Astrocyte (in vitro differentiated cells and primary cell): ENCODE results near the gene HSD17B3. TPM values are rescaled to one million over a fixed set of nuclear protein-coding genes. Genes with fewer than 3 reads are reported as not detected.

Experiments
- DNase-seq: peaks from one replicate; pipeline ENCODE4 v3.0.0-alpha.2; 2010; ENCODE audit warnings: low read depth
- FAIRE-seq: peaks from 2 replicates; lab custom pipeline; 2011; peaks lifted over from hg19 to GRCh38; lab: Jason Lieb, UNC
- H2AFZ ChIP-seq: 2 replicates; pipeline ENCODE4 v1.6.0; 2012; ENCODE audit warnings: low read depth, low read length, inconsistent platforms
- H3K27ac ChIP-seq: 2 replicates; pipeline ENCODE4 v1.5.1; 2011; ENCODE audit warnings: low read depth, low read length, inconsistent platforms
- H3K27me3 ChIP-seq: 2 replicates; pipeline ENCODE4 v1.6.0; 2011; ENCODE audit warnings: low read length, inconsistent platforms; ENCODE audit not compliant: insufficient read depth
- H3K36me3 ChIP-seq: 2 replicates; pipeline ENCODE4 v1.5.1; 2011; ENCODE audit warnings: low read length, inconsistent platforms; ENCODE audit not compliant: insufficient read depth
- H3K4me1 ChIP-seq: 2 replicates; pipeline ENCODE4 v1.5.1; 2011; ENCODE audit warnings: low read length, inconsistent platforms; ENCODE audit not compliant: insufficient read depth
- H3K4me2 ChIP-seq: 2 replicates; pipeline ENCODE4 v1.6.0; 2012; ENCODE audit warnings: low read length, inconsistent platforms
- H3K4me3 ChIP-seq: 2 replicates; pipeline ENCODE4 v1.5.1; 2011; ENCODE audit warnings: low read depth, mild to moderate bottlenecking, low read length, inconsistent platforms; ENCODE audit not compliant: insufficient read depth
- H3K79me2 ChIP-seq: 2 replicates; pipeline ENCODE4 v1.6.0; 2012; ENCODE audit warnings: mild to moderate bottlenecking, low read length, inconsistent platforms; ENCODE audit not compliant: insufficient read depth
- H3K9ac ChIP-seq: 2 replicates; pipeline ENCODE4 v1.6.0; 2012; ENCODE audit warnings: mild to moderate bottlenecking, low read length, inconsistent platforms
- H3K9me3 ChIP-seq: 2 replicates; pipeline ENCODE4 v1.5.1; 2012; ENCODE audit warnings: low read depth, mild to moderate bottlenecking, low read length, inconsistent platforms; ENCODE audit not compliant: insufficient read depth
- H4K20me1 ChIP-seq: 2 replicates; pipeline ENCODE4 v1.6.0; 2012; ENCODE audit warnings: low read length, inconsistent platforms; ENCODE audit not compliant: insufficient read depth
- H3K27ac Mint-ChIP-seq: one replicate; pipeline ENCODE4 v1.8.0; 2021; ENCODE audit warnings: mild to moderate bottlenecking, mixed read lengths; ENCODE audit not compliant: unreplicated experiment
- H3K27me3 Mint-ChIP-seq: one replicate; pipeline ENCODE4 v1.8.0; 2021; ENCODE audit warnings: low read depth, mixed read lengths; ENCODE audit not compliant: unreplicated experiment
- H3K36me3 Mint-ChIP-seq: one replicate; pipeline ENCODE4 v1.8.0; 2021; ENCODE audit warnings: low read depth, mixed read lengths; ENCODE audit not compliant: unreplicated experiment
- H3K4me1 Mint-ChIP-seq: one replicate; pipeline ENCODE4 v1.8.0; 2021; ENCODE audit warnings: low read depth, mixed read lengths; ENCODE audit not compliant: unreplicated experiment
- H3K4me3 Mint-ChIP-seq: one replicate; pipeline ENCODE4 v1.8.0; 2021; ENCODE audit warnings: mild to moderate bottlenecking, moderate library complexity, mixed read lengths; ENCODE audit not compliant: unreplicated experiment
- H3K9me3 Mint-ChIP-seq: one replicate; pipeline ENCODE4 v1.8.0; 2021; ENCODE audit warnings: mild to moderate bottlenecking, mixed read lengths; ENCODE audit not compliant: unreplicated experiment
- EZH2 ChIP-seq: IDR thresholded peaks from 2 replicates; pipeline ENCODE4 v1.6.1; 2012; ENCODE audit warnings: mild to moderate bottlenecking, low read length, inconsistent platforms; ENCODE audit not compliant: insufficient read depth
- total RNA-seq: library from RNA; stranded (reverse); gene quantifications from 2 replicates; pipeline ENCODE4 v1.2.1, GENCODE V29; 2021
- TF ChIP-seq, protein P1 (sequence below): IDR thresholded peaks from 2 replicates; pipeline ENCODE4 v1.5.1; 2011; ENCODE audit warnings: low read depth, mild to moderate bottlenecking, inconsistent platforms, low read length, moderate library complexity; ENCODE audit not compliant: insufficient read depth

HSD17B3 gene
- total RNA-seq, 1 donor from 2014 or later: not detected

DNA sequence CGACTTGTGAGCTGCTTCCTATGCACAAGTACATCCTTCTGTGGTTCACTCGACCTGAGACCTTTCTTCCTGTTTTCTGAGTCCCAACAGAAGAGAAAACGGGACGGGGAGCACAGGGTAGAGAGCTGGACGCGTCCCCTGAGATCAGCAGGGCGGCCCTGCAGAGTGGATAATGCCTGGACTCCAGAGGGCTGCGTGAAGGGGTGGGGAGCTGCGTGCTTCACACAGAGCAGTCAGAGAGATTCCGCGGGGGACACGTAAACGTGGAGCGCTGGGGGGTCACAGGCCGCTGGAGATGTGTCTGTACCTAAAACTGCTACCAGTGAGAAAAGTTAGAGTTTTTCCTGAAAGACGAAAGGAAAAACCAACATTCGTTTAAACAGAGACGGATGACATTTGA is 46.3 kb downstream of the HSD17B3 start:
- Histone ChIP-seq H3K4me3 (no peak overlapping the region), H3K36me3 (no peaks in the 10 kb centered on the region), H3K27ac (no peak overlapping the region), H4K20me1 (no peaks in the 10 kb centered on the region), H3K4me1 (no peaks in the 10 kb centered on the region), H2AFZ (no peak overlapping the region), H3K4me2 (no peak overlapping the region), H3K27me3 (no peaks in the 10 kb centered on the region), H3K9me3 (no peaks in the 10 kb centered on the region), H3K79me2 (no peaks in the 10 kb centered on the region), H3K9ac (no peak overlapping the region)
- no peaks in the 10 kb centered on the region for H3K36me3 Mint-ChIP-seq
- H3K4me1 Mint-ChIP-seq: peaks cover 20% of the 10 kb centered on the region
- no peak for FAIRE-seq
- H3K27me3 Mint-ChIP-seq: no peaks in the 10 kb centered on the region
- H3K4me3 Mint-ChIP-seq: no peak overlapping the region
- no peak overlapping the region for H3K27ac Mint-ChIP-seq
- DNase-seq: no peak
- peaks cover 1% of the 10 kb centered on the region for H3K9me3 Mint-ChIP-seq
- TF ChIP-seq, protein P1, sequence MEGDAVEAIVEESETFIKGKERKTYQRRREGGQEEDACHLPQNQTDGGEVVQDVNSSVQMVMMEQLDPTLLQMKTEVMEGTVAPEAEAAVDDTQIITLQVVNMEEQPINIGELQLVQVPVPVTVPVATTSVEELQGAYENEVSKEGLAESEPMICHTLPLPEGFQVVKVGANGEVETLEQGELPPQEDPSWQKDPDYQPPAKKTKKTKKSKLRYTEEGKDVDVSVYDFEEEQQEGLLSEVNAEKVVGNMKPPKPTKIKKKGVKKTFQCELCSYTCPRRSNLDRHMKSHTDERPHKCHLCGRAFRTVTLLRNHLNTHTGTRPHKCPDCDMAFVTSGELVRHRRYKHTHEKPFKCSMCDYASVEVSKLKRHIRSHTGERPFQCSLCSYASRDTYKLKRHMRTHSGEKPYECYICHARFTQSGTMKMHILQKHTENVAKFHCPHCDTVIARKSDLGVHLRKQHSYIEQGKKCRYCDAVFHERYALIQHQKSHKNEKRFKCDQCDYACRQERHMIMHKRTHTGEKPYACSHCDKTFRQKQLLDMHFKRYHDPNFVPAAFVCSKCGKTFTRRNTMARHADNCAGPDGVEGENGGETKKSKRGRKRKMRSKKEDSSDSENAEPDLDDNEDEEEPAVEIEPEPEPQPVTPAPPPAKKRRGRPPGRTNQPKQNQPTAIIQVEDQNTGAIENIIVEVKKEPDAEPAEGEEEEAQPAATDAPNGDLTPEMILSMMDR: no peak

DNA sequence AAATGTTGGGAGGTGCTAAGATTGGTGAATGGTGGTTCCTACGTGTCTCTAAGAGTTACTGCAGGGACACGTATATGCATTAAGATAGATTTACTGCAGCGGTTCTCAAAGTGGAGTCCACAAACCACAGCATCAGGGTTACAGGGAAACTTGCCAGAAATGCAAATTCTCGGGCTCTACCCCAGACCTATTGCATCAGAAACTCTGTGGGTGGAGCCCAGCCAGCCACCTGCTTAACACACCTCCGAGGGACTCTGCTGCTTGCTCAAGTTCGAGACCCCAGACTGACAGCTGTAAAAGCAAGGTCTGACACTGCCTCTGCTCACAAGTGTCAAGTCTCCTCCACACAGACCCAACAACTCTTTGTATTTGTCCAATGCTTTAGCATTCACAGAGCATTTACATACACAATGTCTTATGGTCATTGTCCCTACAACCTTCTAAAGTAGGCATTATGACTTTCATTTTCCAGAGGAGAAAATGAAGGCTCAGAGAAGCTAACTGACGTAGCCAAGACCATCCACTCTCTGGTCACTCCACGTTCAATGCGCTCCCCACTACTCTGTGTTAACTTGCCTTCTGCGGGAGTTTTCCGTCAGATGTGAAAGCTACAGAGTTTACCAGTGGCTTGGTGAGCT is 48.8 kb downstream of the HSD17B3 start:
- TF ChIP-seq, protein P1: no peak
- no peak for TF ChIP-seq EZH2
- FAIRE-seq (no peak), DNase-seq (no peak)
- Mint-ChIP-seq H3K4me1 (peaks cover 20% of the 10 kb centered on the region), H3K27ac (peak overlapping the region; percentile 49), H3K27me3 (no peaks in the 10 kb centered on the region), H3K4me3 (no peak overlapping the region), H3K36me3 (no peaks in the 10 kb centered on the region), H3K9me3 (peaks cover 1% of the 10 kb centered on the region)
- no peak overlapping the region for H3K9ac ChIP-seq
- no peak overlapping the region for H3K4me2 ChIP-seq
- no peak overlapping the region for H3K27ac ChIP-seq
- no peaks in the 10 kb centered on the region for H3K36me3 ChIP-seq
- H4K20me1 ChIP-seq: no peaks in the 10 kb centered on the region
- H3K4me1 ChIP-seq: no peaks in the 10 kb centered on the region
- no peaks in the 10 kb centered on the region for H3K79me2 ChIP-seq
- H3K27me3 ChIP-seq: peaks cover 8% of the 10 kb centered on the region
- H2AFZ ChIP-seq: no peak overlapping the region
- H3K9me3 ChIP-seq: no peaks in the 10 kb centered on the region
- H3K4me3 ChIP-seq: no peak overlapping the region

DNA sequence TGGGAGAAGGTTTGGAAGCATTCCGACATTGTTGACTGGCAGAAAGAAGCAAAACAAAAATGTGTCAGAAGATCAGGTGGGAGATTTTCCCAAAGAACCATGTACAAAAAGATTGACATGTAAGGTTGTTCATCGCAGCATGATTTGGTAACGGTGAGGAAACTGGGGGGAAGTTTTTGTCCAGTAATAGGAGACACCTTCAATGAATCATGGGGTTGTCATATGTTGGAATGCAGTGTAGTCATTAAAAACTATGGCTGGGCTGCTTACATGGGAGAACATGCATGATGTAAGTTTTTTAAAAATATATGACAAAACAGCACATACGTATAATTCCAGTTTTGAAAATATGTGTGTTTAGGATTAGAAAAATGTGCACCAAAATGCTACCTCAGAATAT is 50.5 kb downstream of the HSD17B3 start:
- FAIRE-seq (no peak), DNase-seq (no peak)
- Histone ChIP-seq H3K79me2 (no peaks in the 10 kb centered on the region), H3K27me3 (peaks cover 10% of the 10 kb centered on the region), H3K9ac (no peak overlapping the region), H3K9me3 (no peaks in the 10 kb centered on the region), H3K4me2 (no peak overlapping the region), H3K27ac (no peak overlapping the region), H3K36me3 (no peaks in the 10 kb centered on the region), H3K4me3 (no peak overlapping the region), H2AFZ (no peak overlapping the region), H4K20me1 (no peaks in the 10 kb centered on the region), H3K4me1 (no peaks in the 10 kb centered on the region)
- no peak overlapping the region for H3K4me3 Mint-ChIP-seq
- no peak overlapping the region for H3K27ac Mint-ChIP-seq
- H3K27me3 Mint-ChIP-seq: no peaks in the 10 kb centered on the region
- peaks cover 17% of the 10 kb centered on the region for H3K4me1 Mint-ChIP-seq
- no peak for TF ChIP-seq EZH2
- TF ChIP-seq, protein P1: no peak
- peaks cover 1% of the 10 kb centered on the region for H3K9me3 Mint-ChIP-seq
- H3K36me3 Mint-ChIP-seq: no peaks in the 10 kb centered on the region
